Erythroblast (primary cell): ENCODE data around the gene CFAP46.

Experiments
- GATA1 ChIP-seq: IDR thresholded peaks from 2 replicates; pipeline ENCODE4 v1.6.1; 2011; ENCODE audit warnings: low read depth, mild to moderate bottlenecking, control low read depth, low read length, moderate library complexity
- POLR2A ChIP-seq: IDR thresholded peaks from 2 replicates; pipeline ENCODE4 v1.6.1; 2011; ENCODE audit warnings: mild to moderate bottlenecking, low read length

GRCh38 chr10:132926070-132926469 is 16.3 kb downstream of the CFAP46 start:
- TF ChIP-seq POLR2A (no peak), GATA1 (no peak)
